Hematopoietic multipotent progenitor cell treated with erythropoietin and hydrocortisone succinate and interleukin-3 and kit ligand, for 6 days (in vitro differentiated cells): ENCODE measurements around the gene ANKS3.
A peak's percentile ranks its signal among the peaks of the same experiment; 100 is the strongest.
"Not testable (repeated sequence)": the region's sequence is repeated elsewhere in the genome, so short reads cannot be mapped to it uniquely, and the experiment has no call there.

ENCODE experiments used
- DNase-seq: peaks from one replicate; pipeline ENCODE4 v3.0.0-alpha.2; 2015

The ANKS3 gene

DNA sequence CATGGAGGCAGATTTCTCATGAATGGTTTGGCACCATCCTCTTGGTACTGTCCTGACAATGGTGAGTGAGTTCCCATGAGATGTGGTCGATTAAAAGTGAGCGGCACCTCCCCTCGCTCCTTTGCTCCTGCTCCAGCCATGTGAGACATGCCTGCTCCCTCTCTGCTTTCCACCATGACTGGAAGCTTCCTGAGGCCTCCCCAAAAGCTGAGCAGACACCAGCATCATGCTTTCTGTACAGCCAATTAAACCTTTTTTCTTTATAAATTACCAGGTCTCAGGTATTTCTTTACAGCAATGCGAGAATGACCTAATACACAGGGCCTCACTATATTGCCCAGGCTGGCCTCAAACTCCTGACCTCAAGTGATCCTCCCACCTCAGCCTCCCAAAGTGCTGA, 20.8 kb upstream of the ANKS3 start:
- no peak for DNase-seq

DNA sequence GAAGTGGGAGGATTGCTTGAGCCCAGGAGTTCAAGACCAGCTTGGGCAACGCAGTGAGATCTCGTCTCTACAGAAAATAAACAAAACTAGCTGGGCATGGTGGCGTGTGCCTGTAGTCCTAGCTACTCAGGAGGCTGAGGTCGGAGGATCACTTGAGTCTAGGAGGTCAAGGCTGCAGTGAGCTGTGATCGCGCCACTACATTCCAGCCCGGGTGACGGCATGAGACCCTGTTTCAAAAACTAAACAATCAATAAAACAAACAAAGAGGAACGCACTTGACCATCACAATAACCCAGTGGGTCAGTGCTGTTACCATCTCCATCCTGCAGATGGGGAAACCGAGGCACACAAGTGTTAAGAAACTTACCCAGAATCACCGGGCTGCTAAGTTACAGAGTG, 19.2 kb upstream of the ANKS3 start:
- no peak for DNase-seq

DNA sequence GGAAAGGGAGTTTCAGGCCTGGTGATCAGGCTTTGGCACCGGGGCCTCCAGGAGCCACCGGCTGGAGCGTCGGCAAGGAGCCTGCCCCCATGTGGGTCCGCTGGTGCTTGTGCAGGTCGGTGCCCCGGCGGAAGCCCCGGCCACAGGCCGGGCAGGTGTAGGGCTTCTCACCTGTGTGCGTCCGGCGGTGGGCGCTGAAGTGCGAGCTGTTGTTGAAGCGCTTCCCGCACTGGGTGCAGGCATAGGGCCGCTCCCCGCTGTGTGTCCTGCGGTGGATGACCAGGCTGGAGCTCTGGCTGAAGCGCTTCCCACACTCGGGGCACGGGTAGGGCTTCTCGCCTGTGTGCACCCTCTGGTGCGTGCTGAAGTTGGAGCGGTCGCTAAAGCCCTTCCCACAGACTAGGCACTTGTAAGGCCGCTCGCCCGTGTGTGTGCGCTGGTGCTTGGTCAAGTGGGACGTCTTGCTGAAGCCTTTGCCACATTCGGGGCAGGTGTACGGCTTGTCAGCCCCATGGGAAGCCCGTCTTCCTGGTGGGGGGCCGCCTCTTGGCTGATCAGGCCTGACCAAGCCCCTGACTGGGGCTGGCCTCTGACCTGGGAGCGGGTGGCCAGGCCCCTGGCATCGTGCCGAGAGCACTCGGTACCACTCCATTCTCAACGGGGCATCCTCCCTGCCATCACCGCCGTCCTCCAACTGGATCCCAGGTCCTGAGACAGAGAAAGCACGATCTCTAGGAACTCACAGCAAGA, 18.5 kb upstream of the ANKS3 start:
- no peak for DNase-seq

DNA sequence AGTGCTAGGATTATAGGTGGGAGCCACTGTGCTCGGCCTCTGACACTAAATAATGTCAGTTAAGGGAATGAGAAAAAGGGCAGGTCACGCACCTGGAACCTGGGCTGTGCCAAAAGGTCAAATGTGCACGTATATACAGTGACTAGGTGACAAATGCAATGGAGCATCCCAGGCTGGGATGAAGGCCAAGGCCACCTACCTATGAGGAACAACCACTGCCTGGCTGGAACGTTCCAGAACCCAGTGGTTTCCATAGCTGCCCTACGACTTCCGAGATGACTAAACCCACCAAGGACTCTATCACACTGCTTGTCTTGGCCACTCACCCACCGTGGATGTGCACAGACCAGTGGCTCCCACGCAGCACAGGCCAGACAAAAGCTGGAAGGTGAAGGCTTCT, 16.8 kb upstream of the ANKS3 start:
- DNase-seq = no peak

DNA sequence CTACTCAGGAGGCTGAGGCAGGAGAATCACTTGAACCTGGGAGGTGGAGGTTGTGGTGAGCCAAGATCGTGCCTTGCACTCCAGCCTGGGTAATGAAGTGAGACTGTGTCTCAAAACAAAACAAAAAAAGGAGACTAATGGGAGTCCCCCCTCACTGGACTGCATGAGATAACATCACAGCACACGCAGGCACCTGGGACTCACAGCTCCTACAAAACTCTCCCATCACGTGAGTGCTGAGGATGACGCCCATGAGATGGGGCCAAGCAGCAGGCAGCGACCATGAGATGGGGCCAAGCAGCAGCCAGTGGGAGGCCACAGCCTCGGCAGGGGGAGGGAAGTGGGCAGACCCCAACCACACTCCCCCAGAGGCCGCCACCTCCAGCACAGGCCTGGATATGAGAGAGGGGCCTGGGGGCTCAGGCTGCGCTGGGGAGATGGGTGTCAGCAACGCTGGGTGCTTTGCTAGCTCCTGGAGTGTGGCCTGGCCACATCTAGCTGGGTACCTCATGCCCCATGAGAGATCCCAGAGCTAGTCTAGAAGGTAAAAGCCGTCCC, 15.7 kb upstream of the ANKS3 start:
- DNase-seq = no peak

DNA sequence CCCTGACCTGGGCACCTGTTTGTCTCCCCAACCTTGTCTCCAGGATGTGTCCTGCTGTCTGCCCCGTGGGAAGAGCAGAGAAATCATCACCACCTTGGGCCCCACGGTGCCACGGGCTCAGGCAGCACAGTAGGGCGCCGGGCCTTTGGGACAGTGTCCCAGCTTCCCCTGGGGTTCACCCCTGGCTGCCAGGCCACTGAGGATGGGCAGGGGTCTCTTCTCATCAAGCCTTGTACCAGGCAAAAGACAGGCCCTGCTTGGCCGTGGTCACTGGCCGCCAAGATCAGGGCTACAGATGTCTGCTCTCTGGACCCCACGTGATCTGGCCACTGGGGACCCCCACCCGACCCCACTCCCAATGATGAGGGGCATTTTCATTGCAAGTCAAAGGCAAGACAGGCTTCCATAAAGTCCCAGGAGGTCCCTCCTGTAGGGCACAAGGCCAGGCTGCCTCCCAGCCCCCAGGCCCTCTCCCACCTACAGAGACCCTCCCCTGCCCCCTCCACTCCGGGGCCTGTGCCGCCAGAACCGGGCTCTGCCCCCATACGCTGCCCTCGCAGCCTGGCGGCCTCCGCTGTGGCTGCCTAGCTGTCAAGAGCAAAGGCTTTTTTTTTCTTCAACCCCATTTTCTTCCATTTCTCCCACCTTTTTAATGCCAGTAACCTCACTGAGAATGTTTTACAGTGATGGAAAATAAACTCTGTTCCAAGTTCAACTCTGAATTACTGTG, 14.8 kb upstream of the ANKS3 start:
- no peak for DNase-seq

DNA sequence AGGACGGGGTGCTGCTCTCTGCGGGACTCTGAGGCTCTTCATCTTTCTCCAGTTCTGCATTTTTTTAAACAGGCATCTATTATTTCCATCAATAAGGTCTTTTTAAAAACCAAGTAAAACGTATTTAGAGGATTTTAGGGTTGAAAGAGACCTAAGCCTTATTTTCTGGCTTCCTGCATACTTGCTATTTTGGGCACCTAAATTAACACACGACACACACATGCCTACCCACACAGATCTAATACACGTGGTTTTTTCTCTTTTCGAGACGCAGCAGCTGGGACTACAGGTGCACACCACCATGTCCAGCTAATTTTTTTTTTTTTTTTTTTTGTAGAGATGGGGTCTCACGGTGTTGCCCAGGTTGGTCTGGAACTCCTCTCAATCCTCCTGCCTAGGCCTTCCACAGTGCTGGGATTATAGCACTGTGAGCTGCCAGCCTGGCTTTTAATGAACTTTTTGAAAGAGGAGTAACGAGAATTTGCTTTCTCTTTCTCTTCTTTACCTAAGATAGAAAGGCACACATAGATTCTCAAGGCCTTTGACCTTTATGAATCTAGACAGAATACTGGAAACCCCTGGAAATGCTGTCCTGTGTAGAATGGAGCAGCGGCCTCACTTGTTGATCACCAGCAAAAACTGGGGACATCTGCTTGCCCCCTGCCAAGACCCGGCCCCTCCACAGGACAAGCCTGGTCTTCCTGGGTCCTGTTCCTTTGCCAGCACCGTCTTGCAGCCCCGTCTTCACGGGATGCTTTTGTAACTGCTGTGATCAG, 14.0 kb upstream of the ANKS3 start:
- DNase-seq = no peak

DNA sequence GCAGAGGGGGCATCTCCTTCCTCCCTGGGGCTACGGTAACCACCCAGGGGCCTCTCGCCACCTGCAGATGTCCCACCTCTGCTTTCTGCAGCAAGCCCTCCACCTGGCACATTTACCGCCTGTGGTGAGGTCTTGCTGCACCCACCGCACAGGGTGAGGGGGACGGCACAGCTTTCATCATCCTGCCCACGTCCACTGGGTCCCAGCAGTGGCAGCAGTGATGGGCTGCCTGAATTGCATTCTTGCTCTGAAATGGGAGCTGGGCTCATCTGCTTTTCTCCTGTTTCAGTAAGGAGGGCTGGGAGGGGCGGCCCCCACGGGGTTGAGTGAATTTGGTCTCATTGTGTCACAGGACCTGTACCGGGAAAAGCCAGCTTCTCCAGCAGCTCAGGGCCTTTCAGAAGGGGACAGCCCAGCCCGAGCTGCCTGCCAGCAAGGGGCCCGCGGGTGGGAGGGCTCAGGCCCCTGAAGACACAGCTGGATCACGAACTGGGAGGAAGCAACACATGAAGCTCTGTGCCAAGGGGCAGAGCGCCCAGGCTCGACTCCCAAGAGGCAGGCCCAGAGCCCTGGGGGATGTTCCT, 13.0 kb upstream of the ANKS3 start:
- no peak for DNase-seq

DNA sequence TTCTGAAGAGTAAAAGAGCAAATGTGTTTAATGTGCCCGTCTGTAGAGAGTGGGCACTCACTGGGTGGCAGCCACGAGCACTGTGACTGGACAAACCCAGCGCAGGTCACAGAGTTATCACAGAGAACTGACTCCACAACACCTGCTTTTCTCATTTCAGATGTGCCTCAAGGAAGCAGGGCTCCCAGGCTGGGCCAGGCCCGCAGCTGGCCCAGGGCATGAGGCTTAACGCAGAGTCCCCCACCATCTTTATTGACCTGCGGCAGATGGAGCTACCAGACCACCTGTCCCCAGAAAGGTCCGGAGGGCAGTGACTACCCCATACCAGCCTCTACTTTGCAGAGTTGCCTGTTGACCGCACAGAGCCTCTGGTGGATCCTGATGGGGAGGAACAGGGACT, 12.1 kb upstream of the ANKS3 start:
- no peak for DNase-seq

DNA sequence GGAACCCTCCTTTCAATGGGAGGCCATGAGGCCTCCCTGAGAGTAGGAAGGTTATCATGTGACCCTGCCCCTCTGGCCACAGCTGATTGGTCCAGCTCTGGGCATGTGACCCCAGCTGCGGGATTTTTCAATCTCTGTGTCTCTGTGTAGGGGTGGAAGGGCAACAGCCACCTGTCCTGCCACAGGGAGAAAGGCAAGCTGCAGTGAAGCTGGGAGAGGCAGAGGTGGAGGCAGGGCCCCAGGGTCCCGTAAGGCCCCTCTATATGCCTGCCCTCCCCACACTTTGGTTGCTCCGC, 11.2 kb upstream of the ANKS3 start:
- no peak for DNase-seq

DNA sequence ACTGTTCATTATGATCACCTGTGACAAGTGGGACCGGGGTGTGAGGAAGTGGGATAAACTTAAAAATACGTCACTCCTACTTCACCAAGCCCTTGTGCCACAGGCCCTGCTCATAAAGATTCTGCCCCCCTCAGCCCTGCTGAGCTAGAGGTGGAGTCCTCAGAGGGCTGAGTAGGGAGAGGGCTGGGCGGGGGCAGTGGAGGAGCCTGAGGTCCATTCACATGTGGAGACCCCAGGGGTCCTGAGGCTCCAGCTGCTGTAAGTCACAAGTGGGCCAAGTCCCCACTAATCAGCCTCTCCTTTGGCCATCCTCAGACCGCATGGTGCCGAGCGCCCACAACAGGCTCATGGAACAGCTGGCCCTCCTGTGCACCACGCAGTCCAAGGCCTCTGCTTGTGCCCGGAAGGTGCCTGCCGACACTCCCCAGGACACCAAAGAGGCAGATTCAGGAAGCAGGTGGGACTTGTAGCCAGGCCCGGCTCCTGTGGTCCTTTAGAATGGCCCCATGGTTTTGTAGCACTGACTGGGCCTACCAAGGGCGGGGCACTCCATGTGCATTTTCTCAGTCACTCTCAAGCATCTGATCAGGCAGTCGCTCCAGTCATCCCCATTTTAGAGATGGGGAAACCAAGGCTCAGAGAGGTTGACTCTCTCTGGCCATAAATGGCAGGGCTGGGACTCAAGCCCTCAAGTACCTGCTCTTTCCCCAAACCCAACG, 10.6 kb upstream of the ANKS3 start:
- DNase-seq = no peak

DNA sequence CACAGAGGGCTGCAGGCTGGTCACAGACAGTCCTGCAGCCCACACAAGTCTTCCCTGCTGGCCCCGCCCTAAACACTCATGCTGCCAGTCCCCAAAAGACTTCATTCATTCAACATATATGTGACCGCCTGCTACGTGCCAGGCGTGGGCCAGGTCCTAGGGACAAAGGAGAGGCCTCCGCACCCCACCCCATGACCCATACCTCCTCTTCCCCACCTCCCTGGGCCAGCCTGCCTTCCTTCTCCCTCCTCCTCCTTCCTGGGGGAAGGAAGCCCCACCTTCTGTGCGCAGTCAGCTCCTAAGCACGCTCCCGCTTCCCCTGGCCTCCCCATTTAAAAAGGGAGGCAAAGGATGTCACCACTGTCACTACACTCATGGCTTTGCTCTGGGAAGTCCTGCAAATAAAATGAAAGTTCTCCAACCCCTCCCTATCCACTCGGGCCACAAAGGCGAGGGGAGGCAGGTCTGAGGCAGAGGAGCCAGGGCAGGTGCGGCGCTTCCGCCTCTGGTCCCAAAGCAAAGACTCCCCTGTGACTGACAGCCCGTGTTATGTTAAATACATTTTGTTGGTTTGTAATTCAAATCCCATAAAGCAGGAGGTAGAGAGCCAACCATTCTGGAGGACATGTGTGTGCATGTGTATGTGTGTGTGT, 9.3 kb upstream of the ANKS3 start:
- DNase-seq = peak; percentile 25

DNA sequence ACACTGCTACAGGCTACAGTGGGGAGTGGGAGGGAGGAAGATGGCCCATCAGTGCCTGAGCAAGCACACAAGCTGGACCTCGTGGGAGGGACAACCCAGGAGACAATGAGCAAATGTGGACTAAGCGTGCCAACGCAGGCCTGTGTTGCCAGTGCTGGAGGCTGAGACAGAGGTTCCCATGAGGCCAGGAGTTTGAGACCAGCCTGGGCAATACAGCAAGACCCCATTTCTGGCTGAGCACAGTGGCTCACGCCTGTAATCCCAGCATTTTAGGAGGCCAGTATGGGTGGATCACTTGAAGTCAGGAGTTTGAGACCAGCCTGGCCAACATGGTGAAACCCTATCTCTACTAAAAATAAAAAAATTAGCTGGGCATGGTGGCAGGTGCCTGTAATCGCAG, 4.3 kb upstream of the ANKS3 start:
- not testable (repeated sequence) for DNase-seq

DNA sequence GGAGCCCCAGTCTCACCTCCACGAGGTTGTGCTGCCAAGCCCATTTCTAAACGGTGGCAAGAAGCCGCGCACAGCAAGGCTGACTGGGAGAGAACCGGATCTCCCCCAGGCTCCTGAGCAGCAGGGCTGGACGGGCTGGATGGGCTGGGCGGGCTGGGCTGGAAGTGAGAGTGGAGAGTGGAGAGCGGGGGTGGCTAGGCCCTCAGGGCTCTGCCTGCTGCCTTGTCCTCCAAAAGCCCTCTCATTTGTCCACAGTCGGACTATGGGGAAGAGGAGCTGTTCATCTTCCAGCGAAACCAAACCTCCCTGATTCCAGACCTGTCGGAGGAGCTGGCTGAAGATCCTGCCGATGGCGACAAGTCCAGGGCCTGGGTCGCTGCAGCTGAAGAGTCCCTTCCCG, 3.5 kb upstream of the ANKS3 start:
- no peak for DNase-seq

DNA sequence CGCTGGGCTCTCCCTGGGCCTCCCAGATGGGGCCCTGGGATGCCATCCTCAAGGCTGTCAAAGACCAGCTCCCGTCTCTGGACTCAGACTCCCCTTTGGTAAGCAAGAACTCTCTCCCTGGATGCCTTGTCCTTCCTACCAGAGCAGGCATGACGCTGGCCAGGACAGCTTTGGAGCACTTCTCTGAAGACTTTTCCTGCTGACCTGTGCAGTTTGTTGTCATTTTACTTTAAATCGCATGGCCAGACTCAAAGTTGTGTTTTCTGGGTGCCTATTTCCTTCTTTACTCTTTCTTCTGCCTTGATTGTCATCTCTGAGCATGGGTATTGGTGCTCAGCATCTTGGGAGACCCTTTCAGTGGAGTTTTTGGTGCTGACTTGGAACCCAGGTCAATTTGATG, 2.5 kb upstream of the ANKS3 start:
- no peak for DNase-seq

DNA sequence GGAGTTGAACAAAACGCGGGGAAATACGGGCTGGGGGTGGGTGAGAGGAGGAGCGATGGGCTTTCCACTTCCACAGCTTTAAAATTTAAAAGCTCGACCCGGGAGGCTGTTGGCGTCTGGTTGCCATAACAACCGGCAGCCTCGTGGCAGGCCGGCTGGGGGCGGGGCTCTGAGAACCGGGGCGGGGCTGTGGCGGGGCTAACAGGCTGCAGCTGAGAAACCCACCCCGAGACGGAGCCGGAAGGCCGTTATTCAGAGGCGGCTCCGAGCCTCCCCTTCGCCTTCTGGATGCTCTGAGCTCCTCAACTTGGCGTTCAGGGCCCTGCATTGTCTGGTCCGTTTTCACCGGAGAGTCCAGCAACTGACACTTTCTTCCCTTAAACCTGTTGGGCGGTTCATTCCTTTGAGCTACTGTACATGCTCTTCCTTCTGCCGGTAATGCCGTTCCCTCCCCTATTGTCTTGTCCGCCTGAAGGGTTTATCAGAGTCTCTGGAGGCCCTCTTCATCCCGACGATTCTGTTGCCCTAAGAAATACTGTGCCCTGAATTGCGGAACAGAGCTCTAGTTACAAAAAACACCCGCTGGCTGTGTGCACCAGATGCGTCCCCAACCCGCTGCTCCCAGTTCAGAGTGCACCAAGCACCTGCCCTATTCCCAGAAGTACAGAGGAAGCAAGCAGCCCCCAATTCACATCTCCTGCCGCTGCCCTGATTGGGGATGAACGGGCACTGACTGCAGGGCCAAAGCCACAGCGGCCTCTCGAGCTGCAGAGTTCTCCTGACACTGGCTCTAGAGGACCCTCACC, 862 bp upstream of the ANKS3 start:
- DNase-seq = peak; percentile 95

DNA sequence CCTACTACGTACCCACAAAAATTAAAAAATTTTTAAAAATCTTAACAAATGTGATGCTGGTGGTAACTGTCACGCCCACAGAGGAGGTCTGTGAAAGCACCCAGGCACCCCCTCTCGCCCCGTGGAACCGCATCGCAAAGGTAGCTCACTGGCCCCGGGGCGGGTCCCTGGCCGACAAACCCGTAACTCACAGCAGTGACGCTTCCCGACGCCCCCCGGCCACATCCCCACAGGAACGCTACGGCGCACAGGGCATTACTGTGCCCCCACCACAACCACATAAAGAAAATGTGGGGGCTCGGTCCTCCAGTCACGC, 366 bp downstream of the ANKS3 start:
- DNase-seq = peak; percentile 26

DNA sequence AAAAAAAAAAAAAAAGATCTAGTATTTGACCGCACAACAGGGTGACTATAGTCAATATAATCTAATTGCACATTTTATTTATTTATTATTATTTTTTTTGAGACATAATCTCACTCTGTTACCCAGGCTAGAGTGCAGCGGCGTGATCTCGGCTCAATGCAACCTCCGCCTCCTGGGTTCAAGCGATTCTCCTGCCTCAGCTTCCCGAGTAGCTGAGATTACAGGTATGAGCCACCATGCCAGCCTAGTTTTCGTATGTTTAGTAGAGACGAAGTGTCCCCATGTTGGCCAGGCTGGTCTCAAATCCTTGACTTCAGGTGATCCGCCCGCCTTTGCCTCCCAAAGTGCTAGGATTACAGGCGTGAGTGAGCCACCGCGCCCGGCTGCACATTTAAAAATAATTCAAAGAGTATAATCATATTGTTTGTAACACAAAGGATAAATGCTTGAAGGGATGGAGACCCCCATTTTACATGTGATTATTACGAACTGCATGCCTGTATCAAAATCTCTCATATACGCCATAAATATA, 794 bp downstream of the ANKS3 start:
- DNase-seq = no peak

DNA sequence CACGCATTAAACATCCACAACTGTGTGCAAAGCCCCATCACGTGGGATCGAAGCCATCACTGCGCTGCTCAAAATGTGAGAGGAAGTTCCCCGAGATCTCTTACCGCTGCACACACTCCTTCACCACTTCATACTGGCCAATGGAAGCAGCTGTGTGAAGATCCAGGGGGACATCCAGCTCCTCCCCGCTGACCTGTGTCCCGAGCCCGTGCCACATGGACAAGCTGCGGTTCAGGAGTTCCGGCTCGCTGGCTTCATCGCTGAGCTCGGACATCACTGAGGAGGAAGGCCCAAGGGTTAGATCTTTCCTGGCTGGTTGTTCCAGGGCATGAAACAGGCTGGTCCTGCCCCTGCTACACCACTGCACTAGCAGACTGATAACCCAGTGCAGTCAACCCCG, 4.2 kb downstream of the ANKS3 start:
- DNase-seq = no peak

DNA sequence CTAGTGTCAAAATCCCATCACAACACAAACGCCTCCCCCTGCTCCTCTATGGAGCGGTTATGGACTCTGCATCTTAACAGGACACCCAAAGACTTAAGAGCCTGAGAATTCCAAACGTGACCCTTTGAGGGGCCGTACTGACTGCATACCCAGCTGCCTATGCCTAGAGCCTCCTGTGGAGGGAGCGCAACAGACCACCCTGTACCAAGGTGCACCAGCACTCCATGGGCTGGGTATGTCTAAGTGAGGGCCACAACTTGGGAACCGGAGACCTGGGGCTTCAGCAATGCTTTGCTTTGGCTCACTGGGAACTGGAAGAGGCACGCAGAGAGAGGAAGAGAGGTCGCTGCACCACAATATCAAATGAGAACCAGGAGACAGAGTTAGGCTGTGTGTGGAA, 5.4 kb downstream of the ANKS3 start:
- no peak for DNase-seq

DNA sequence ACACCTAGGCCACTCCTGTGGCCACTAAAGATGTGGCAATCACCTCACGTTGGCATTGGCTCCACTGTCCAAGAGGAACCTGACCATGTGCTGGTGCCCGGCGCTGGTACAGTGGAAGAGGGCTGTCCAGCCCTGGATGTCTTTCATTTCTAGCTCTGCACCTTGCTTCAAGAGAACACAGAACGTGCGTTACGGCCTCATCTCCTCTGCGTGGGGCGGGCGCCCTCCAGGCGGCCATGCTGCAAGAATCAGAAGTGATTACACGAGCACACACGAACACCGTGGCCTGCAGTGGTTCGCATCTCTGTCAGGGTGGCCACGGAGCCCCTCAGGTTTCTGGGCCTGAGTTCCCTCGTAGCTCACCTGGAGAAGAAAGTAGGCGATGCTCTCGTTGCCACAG, 7.5 kb downstream of the ANKS3 start:
- DNase-seq = no peak
